ENCODE data around the gene OR9Q1. TPM values are rescaled to one million over a fixed set of nuclear protein-coding genes. Genes with fewer than 3 reads are reported as not detected.
A peak's percentile ranks its signal among the peaks of the same experiment; 100 is the strongest.

The OR9Q1 gene
- total RNA-seq, 1 experiment from 2014 or later: not detected

DNA sequence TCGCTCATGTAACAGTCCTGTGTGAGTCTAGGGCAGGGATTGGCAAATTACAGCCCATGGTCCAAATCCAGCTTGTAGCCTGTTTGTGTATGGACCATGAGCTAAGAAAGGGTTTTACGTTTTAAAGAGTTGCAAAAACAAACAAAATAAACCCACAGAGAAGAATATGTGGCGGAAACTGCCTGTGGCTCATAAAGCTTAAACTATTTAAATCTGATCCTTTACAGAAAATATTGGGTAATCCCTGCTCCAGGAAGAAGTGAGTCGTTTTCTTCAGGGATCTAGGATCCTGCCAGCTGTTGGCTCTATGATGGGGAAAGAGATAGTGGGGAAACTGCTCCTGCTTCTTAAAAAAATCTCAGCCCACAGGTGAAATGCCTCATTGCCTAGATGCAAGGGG is 3.7 kb downstream of the OR9Q1 start:
- in situ Hi-C loops (cut with HindIII; ENCODE audit: low pct_unique_long_range_greater_than_20kb, low sequenced_read_pairs): no loop called here
- no peak for DNase-seq (ENCODE audit: low read depth)

DNA sequence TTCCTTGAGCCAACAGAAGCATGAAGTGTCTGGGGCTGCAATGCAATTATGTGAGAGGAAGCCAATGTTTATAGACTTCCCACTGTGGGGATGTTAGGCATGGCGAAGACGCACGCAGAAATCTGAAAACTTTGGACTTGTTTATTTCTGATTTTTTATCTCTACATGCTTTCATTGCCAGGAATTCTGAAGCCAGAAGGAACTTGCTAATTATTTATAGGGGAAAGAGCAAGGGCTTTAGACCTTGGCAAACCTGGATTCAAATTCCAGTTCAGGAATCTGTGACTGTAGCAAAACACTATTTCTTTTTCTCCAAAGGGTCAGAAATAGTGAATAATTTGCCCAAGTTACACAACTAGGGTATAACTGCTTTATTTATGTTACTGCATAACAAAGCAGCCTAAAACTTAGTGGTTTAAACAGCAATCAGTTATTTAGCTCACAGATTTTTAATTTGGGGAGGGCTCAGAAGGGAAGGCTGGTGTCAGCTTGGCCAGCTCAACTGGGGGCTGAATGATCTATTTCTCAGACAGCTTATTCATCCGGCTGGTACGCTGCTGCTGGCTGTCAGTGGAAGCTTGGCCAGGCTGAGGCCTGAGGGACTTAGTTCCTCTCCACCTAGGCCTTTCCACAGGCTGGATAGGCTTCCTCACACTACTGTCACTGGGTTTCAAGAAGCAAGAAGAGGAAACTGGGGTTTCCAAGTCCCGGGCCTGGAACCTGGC is 5.2 kb downstream of the OR9Q1 start:
- in situ Hi-C loops (cut with HindIII; ENCODE audit: low pct_unique_long_range_greater_than_20kb, low sequenced_read_pairs): no loop called here
- DNase-seq (ENCODE audit: low read depth): peak; percentile 21

DNA sequence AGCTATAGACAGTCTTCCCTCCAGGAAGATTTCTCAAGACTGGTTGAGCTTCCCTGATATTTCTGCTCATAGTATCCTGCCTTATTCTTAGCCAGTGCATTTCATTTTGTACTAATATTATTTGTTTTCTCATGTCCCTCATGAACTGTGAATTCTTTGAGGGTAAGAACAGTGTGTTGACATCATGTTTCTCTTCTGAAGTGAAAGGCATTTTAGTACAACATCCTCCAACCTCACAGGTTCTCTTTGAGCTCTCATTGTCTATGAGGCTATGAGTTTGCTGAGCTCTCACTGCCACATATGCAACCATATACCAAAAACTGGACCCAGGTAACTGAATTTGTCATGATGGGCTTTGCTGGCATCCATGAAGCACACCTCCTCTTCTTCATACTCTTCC is 7.0 kb downstream of the OR9Q1 start, which contains the start of gene OR6Q1:
Gene OR6Q1 (plus strand): TSS at position 301 of the 400 bp plus-strand sequence. CDS start 0 bp downstream, at position 301.
- no peak for DNase-seq (ENCODE audit: low read depth)

DNA sequence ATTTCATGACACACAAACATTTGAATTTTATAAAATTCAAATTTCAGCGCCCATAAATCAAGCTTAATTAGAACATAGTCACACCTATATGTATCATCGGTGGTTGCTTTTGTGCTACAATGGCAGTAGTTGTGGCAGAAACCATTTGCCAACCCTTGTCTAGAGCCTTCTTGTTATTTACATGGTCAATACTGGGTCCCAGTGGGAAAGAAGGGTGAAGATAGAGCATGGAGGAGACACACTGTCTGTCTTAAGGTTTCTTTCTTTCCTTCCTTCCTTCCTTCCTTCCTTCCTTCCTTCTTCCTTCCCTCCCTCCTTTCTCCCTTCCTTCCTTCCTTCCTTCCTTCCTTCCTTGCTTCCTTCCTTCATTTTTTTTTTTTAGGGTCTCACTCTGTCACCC is 10.8 kb downstream of the OR9Q1 start:
- DNase-seq (ENCODE audit: low read depth): no peak
- in situ Hi-C loops (cut with HindIII; ENCODE audit: low pct_unique_long_range_greater_than_20kb, low sequenced_read_pairs): no loop called here

More for the DNA sequence above, 7.0 kb downstream of the OR9Q1 start, which contains the start of gene OR6Q1:
- in situ Hi-C loops (cut with HindIII; ENCODE audit: low pct_unique_long_range_greater_than_20kb, low sequenced_read_pairs): no loop called here

DNA sequence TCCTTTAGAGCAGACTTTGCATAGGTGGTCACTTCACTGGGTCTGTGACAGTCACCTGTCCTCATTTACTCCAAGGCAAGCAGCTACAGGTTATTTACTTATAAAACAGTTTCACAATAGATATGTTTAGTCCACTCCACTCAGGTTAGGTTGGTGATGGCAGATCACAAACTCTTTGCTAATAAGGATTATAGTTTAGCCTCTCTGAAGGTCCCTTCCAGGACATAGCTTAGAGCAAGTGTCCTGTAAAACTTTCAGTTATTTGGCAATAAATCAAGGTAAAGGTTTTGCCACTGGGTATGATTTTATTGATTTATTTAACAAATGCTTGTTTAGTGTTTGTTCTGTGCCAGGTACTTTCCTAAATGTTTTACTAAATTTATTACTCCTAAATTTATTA is 15.9 kb downstream of the OR9Q1 start:
- in situ Hi-C loops (cut with HindIII; ENCODE audit: low pct_unique_long_range_greater_than_20kb, low sequenced_read_pairs): no loop called here
- DNase-seq (ENCODE audit: low read depth): no peak

DNA sequence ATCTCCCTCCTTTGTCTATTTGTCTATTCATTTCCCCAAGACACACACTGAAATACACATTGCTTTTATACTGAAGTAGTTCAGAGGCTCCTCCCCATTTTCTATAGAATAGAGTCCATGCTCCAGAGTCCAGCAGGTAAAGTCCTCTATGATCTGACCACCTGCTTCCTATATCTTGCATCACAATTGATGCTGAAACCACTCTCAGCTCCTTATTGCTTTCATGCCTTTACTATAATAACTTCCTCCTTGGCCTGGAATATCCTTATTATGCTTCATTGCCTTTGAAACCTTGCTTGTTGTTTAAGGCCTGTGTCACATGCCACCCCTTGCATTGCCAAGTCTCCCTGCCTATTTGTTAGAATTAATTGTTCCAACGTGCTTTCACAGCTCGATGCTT is 19.7 kb downstream of the OR9Q1 start:
- no peak for DNase-seq (ENCODE audit: low read depth)
- in situ Hi-C loops (cut with HindIII; ENCODE audit: low pct_unique_long_range_greater_than_20kb, low sequenced_read_pairs): no loop called here

DNA sequence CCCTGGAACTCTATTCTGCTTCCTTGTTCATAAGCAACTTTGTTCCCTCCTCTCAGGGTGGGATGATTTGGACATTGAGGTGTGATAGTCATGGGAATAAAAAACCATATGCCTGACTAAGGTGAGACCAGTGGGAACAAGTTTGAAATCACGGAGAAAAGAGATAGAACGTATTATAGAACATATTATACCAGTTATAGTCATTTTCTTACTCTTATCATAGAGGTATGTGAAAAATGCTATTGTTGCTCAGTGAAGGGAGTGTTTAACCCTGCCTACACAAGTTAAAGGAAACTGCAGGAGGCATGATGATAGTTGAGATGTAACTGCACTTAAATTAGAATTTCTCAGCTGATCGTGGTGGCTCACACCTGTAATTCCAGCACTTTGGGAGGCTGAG is 22.6 kb downstream of the OR9Q1 start:
- in situ Hi-C loops (cut with HindIII; ENCODE audit: low pct_unique_long_range_greater_than_20kb, low sequenced_read_pairs): no loop called here
- no peak for DNase-seq (ENCODE audit: low read depth)

DNA sequence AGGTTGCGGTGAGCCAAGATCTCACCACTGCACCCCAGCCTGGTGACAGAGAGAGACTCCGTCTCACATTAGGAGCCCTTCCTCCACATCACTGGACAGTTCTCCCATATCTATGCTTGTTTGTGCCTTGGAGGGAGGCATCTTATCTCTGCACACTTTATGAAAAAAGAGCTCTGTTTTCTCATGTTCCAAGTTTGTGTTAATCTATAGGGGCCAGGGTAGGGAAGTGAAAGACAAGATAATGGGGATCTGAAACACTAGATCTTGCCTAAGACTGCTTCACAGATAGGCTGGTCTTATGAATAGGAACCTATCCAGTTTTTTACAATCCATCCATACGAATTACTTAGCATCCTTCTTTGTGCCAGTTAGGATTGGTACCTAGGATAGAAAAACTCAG is 24.1 kb downstream of the OR9Q1 start:
- in situ Hi-C loops (cut with HindIII; ENCODE audit: low pct_unique_long_range_greater_than_20kb, low sequenced_read_pairs): no loop called here
- DNase-seq (ENCODE audit: low read depth): no peak

DNA sequence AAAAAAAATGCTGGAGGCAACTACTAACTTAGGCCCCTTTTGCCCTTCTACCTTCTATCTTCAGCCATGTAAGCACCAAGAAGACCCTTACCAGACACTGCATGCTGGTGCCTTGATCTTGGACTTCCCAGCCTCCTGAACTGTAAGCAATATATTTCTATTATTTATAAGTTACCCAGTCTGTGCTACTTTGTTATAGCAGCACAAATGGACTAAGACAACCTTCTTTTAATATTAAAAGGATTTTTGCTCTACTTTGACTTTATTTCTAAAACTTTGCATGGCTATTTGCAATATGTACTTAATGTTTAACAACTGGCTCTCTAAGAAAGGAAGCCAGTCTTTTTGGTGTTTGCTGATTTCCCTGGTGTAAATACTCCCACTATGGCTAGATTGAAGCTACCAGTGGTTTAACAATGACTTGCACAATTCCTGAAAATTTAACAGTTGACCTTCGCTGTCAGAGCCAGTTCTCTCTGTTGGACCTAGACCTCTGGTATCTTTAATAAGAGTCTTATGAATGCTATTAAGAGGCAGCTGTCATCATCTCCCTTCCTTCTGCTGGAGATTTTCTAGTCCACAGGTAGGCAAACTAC is 32.2 kb downstream of the OR9Q1 start:
- in situ Hi-C loops (cut with HindIII; ENCODE audit: low pct_unique_long_range_greater_than_20kb, low sequenced_read_pairs): no loop called here
- DNase-seq (ENCODE audit: low read depth): no peak

DNA sequence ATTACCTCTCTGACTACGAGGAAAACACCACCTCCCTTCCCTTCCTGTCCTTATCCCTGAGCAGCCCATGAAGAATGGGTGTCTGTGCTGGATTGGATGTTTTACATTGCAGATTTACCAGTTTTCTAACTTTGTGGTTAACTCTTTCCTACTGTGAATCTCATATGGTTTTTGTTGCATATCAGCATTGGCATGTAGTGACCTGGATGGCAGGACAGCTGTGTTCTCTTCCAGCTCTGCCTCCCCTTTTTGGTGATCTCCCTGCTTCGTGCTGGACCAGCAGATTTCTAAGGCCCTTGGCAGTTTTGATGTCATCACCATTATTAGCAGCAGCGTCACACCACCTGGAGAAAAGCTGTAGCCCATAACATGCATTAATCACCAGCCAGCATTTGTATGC is 33.8 kb downstream of the OR9Q1 start:
- no peak for DNase-seq (ENCODE audit: low read depth)
- in situ Hi-C loops (cut with HindIII; ENCODE audit: low pct_unique_long_range_greater_than_20kb, low sequenced_read_pairs): no loop called here

DNA sequence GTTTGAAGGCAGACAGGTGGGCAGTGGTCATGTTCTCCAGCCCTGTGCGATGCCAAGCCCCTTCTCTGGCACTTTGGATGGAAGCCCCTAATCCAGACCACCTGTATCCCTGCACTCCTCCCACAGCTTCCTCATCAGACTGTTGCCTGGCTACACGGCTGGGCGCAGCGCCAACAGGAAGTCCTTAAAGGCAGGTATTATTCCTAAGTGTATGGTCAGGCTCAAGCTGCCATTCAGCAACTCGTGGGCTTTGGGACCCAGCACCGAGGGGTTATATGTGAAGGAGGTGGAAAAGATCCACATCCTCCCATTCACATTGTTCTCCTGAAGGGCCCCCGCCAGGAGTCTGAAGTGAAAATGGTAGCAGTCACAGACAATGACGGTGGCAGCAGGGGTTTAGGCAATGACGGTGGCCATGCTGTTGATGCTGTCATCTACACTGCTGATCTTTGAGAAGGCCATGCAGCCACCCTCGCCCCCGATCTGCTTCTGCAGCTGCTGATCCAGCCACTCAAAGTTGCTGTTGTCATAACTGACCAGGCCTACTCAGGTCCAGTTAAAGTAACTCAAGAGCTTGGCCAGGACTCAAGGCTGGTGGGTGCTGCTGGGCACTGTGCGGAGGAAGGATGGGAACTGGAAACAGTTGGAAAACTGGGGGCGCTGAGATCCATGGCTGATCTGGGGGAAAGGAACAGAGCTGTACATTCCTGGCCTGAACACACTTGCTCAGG is 34.8 kb downstream of the OR9Q1 start:
- DNase-seq (ENCODE audit: low read depth): no peak
- in situ Hi-C loops (cut with HindIII; ENCODE audit: low pct_unique_long_range_greater_than_20kb, low sequenced_read_pairs): no loop called here

DNA sequence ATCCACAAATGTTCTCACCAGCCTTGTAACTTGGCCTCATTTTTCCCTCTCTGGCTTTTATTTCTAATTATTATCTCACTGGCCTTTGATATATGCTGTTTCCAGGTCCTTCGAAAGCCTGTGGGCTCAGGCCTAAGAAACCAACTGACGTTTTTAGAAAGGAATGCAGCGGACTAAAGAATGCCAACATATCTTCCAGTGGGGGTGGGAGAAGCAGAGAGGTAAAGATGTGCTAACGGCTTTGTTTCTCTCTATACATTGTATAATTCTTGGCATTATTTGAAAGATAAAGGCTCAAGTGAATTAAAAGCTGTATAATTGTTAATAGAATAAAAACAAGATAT is 35.3 kb downstream of the OR9Q1 start:
- in situ Hi-C loops (cut with HindIII; ENCODE audit: low pct_unique_long_range_greater_than_20kb, low sequenced_read_pairs): no loop called here
- peak; percentile 41 for DNase-seq (ENCODE audit: low read depth)

DNA sequence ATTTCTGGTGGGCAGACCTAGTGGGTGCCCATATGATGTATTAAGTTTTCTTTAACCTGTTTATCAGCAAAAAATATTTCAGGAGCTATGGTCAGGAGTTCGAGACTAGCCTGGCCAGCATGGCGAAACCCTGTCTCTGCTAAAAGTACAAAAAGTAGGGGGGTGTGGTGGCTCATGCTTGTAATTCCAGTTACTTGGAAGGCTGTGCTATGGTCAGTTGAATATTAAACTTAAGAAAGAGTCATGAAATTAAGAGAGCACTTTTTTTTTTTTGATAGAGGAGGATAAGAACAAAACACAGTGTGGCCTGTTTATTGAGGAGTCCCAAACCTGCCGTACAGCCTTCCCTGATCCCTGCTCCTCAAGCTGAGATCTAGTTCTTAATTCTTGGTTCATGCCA is 36.9 kb downstream of the OR9Q1 start:
- in situ Hi-C loops (cut with HindIII; ENCODE audit: low pct_unique_long_range_greater_than_20kb, low sequenced_read_pairs): no loop called here
- DNase-seq (ENCODE audit: low read depth): peak; percentile 8

DNA sequence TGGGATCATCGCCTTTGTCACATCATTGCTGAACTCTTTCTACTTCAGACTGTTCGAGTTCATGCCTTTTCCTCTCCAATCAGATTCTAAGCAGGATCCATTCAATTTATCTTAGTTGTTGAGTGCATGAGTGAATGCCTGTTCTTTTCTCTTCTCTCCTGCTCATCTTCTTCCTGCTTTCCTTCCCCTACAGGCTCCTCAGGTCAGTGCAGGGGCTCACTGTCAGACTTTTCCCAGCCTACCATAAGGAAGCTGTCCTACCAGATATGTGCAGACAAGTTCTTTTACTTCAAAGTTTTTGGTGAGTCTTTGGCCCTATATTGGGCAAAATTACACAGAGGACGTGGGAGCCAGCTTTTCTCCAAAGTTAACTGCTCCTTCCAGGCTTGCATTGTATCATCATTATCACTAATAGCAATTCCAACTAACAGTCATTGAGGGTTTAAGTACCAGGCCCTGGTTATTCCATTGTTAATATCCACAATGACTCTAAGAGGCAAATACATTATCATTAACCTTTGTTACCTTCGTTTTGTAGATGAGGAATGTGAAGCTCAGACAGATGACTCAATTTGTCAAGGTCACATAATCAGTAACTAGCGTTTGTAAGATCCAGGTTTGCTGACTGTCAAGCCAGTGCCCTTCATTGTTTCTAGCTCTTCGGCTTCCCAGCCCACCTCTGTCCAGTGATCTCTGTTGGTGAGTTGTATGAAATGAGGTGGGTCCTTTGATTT is 37.4 kb downstream of the OR9Q1 start:
- DNase-seq (ENCODE audit: low read depth): peak; percentile 12
- in situ Hi-C loops (cut with HindIII; ENCODE audit: low pct_unique_long_range_greater_than_20kb, low sequenced_read_pairs): no loop called here

DNA sequence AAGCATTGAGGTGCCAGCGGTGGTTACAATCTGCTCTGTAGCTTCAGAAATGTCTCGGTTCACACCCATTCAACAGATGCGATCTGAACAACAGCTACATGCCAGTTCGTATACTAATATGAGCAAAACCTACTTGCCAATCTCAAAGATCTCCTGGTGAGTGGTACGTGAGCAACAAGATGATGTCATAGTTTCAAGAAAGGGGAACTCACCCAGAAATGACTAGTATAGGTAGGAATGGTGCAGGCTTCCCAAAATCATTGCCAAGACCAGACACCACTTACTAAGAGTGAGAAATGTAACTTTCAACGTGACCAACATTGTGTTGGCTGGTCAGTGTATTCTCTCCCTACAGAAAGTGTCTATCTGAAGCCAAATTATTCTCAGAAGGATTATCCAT is 38.1 kb downstream of the OR9Q1 start:
- in situ Hi-C loops (cut with HindIII; ENCODE audit: low pct_unique_long_range_greater_than_20kb, low sequenced_read_pairs): no loop called here

DNA sequence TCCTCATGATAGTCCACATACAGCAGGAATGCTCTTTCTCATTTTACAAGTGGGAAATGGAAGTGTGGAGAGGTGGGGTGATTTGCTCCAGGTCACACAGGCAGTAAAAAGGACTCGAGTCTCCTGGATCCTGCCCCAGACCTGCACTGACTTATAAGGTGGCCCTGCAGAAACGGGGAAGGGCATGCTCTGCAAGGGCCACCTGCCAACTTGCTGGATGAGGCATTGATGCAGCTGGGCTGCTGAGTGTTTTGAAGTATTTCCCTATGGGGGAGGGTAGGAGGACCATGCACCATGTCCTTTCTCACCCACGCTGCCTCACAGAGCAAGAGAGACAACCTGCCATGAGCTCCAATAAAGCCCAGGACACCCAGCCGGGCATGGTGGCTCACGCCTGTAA is 44.0 kb downstream of the OR9Q1 start:
- no peak for DNase-seq (ENCODE audit: low read depth)
- in situ Hi-C loops (cut with HindIII; ENCODE audit: low pct_unique_long_range_greater_than_20kb, low sequenced_read_pairs): no loop called here

More for the DNA sequence above, 38.1 kb downstream of the OR9Q1 start:
- DNase-seq (ENCODE audit: low read depth): no peak

DNA sequence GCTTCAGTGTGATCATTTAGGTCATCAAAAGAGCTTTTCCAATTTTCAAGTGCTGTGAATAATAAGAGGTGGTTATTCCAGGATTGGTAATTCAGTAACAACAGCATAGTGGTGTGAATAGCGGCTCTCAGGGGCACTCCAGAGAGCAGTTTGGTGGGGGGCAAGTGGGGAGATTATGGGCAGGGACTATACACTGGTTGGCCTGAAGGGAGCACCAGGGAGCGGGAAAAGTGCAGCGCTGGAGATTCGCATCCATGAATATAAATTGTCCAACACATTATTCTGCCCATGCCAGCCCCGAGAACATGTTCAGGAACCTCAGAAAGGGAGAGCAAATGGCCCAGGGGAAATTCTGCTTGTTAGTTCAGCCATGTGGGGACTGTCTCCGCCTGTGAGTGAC is 45.0 kb downstream of the OR9Q1 start:
- DNase-seq (ENCODE audit: low read depth): no peak
- in situ Hi-C loops (cut with HindIII; ENCODE audit: low pct_unique_long_range_greater_than_20kb, low sequenced_read_pairs): no loop called here

DNA sequence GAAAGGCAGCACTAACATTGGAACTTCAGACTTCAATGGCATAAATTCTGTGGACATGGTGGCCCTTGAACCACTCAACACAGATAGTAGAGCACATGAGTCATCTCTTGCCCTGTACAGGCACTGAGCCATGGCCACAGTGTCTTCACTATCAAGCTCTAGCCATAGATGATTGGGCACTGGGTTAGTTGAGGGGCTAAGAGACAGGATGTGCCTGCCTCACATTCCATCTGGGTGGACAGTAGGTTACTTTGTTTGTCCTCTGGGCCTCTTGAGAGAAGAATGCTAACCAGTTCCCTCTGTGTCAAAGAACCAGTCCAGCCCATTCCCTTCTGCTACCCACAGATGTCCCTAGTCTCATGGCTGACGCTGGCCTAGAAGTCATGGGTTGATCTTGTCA is 46.9 kb downstream of the OR9Q1 start:
- in situ Hi-C loops (cut with HindIII; ENCODE audit: low pct_unique_long_range_greater_than_20kb, low sequenced_read_pairs): no loop called here
- no peak for DNase-seq (ENCODE audit: low read depth)

DNA sequence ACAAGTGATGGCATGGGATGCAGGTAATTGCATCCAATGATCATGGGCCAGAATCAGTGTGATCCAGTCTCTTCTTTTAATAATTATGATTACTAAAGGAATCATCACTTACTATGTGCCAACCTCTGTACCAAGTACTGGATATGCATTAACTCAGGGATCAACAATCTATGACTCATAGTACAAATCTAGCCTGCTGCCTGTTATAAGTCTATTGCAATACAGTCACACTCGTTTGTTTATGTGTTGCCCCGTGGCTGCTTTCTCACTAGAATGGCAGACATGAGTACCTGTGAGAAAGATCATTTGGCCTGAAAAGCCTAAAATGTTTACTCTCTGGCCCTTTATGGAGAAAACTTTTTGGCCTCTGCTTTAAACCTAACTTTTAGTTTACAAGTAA is 52.1 kb downstream of the OR9Q1 start:
- DNase-seq (ENCODE audit: low read depth): no peak
- in situ Hi-C loops (cut with HindIII; ENCODE audit: low pct_unique_long_range_greater_than_20kb, low sequenced_read_pairs): no loop called here

Measured in Caki2 (cell line).